ENCODE results near the gene SERGEF.

Gene SERGEF

GRCh38 chr11:17861036-17861755 is 151.7 kb downstream of the SERGEF start:
- no peak for DNase-seq (ENCODE audit: low spot score)

- no peak for DNase-seq (ENCODE audit: low spot score)
These were observed 153.3 kb downstream of the SERGEF start for GRCh38 chr11:17859552-17859951.

GRCh38 chr11:17855531-17856290 is 157.1 kb downstream of the SERGEF start:
- no peak for DNase-seq (ENCODE audit: low spot score)

GRCh38 chr11:17853280-17853679 is 159.6 kb downstream of the SERGEF start:
- DNase-seq (ENCODE audit: low spot score), result no peak

- DNase-seq (ENCODE audit: low spot score), result no peak
These were observed 160.6 kb downstream of the SERGEF start for GRCh38 chr11:17852246-17852645.

GRCh38 chr11:17851697-17852096 is 161.2 kb downstream of the SERGEF start:
- no peak for DNase-seq (ENCODE audit: low spot score)

GRCh38 chr11:17850336-17850735 is 162.5 kb downstream of the SERGEF start:
- DNase-seq (ENCODE audit: low spot score), result no peak

GRCh38 chr11:17848715-17849114 is 164.1 kb downstream of the SERGEF start:
- DNase-seq (ENCODE audit: low spot score), result no peak

- DNase-seq (ENCODE audit: low spot score), result peak; percentile 14
These were observed 165.9 kb downstream of the SERGEF start for GRCh38 chr11:17846852-17847453.

- peak; percentile 20 for DNase-seq (ENCODE audit: low spot score)
These were observed 167.4 kb downstream of the SERGEF start for GRCh38 chr11:17845431-17845881.

GRCh38 chr11:17840101-17840548 is 172.7 kb downstream of the SERGEF start:
- DNase-seq (ENCODE audit: low spot score), result peak; percentile 82

- no peak for DNase-seq (ENCODE audit: low spot score)
These were observed 173.4 kb downstream of the SERGEF start for GRCh38 chr11:17839450-17839849.

- no peak for DNase-seq (ENCODE audit: low spot score)
These were observed 174.7 kb downstream of the SERGEF start for GRCh38 chr11:17838102-17838501.

- no peak for DNase-seq (ENCODE audit: low spot score)
These were observed 181.0 kb downstream of the SERGEF start for GRCh38 chr11:17831883-17832282.

- DNase-seq (ENCODE audit: low spot score), result no peak
These were observed 181.6 kb downstream of the SERGEF start for GRCh38 chr11:17831228-17831627.

GRCh38 chr11:17828311-17828751 is 184.5 kb downstream of the SERGEF start:
- DNase-seq (ENCODE audit: low spot score), result no peak

- DNase-seq (ENCODE audit: low spot score), result no peak
These were observed 185.8 kb downstream of the SERGEF start for GRCh38 chr11:17827006-17827405.

GRCh38 chr11:17822401-17822781 is 190.5 kb downstream of the SERGEF start:
- no peak for DNase-seq (ENCODE audit: low spot score)

- no peak for DNase-seq (ENCODE audit: low spot score)
These were observed 191.0 kb downstream of the SERGEF start for GRCh38 chr11:17821648-17822400.

- DNase-seq (ENCODE audit: low spot score), result no peak
These were observed 196.5 kb downstream of the SERGEF start for GRCh38 chr11:17816232-17816931.

- no peak for DNase-seq (ENCODE audit: low spot score)
These were observed 198.3 kb downstream of the SERGEF start for GRCh38 chr11:17814546-17814945.
